ENCODE data around the gene NAA35.

NAA35 gene

DNA sequence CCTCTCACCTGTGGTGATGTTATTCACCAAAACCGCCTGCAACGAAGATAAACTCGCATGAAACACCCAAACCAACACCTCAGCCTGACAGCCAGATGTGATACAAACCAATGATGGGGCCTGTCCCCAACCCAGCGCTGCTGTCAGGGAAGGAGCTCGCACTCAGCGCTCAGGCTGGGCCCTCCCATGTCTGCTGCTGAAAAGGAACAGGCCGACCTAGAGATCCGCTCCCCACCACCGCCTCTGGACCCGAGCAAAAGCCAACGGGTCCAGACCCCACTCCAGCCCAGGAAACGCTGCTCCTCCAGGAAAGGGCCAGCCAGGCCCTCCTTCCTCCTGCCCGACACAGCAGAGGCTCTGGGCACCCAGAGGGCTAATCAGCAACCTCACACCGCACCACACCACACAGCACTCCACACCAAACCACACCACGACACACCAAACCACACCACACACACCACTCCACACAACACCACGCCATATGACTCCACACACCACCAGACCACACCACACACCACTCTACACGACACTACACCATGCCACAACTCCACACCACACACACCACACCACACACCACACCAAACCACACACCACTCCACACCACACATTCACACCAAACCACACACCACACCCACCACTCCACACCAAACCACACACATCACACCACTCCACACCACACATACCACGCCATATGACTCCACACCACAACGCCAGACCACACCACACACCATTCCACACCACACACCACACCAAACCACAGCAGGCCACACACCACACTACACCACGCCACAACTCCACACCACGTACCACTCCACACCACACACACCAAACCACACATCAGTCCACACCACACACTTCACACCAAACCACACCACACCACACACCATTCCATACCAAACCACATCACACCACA is 111.9 kb downstream of the NAA35 start:
- H3K27ac ChIP-seq = no peak overlapping the region
- DNase-seq (ENCODE audit: low read depth, low spot score) = no peak

DNA sequence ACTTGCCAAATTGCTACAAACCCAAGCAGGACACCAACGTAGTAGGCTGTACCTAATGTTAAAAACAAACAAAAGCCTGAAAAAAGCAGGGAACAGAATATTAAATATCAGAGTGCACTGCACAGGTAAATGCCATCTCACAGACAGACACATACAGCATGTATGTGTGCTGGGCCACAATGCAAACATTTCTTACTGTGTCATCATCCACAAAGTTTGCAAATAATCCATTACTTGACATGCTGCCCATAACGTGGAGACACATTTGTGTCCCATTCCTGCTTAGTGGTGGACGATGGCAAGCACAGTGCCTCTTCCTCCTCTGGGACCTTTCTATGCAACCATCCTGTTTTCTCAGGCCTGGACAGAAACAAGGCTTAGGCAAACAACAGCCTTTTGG is 113.7 kb downstream of the NAA35 start:
- DNase-seq (ENCODE audit: low read depth, low spot score) = no peak

DNA sequence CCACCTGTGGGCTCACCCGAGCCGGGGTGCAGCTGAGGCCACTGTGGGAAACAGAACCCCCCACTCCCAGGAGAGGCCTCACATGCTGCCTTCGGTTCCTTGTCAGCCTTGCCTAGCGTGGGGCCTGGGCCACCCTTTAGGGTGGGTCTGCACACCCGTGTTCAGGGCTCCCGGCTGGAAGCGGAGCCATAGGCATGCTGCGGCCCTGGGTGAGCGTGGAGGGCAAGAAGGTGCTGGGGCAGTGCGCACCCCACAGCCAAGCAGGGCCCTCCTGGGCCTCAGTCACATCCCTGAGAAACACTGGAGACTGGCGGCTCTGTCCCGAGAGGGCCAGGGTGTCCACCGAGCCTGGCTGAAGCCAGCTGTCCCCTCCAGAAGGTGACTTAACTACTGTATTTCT is 116.5 kb downstream of the NAA35 start:
- no peak for DNase-seq (ENCODE audit: low read depth, low spot score)
- H3K27ac ChIP-seq = no peak overlapping the region

More for the DNA sequence above, 113.7 kb downstream of the NAA35 start:
- H3K27ac ChIP-seq = no peak overlapping the region

DNA sequence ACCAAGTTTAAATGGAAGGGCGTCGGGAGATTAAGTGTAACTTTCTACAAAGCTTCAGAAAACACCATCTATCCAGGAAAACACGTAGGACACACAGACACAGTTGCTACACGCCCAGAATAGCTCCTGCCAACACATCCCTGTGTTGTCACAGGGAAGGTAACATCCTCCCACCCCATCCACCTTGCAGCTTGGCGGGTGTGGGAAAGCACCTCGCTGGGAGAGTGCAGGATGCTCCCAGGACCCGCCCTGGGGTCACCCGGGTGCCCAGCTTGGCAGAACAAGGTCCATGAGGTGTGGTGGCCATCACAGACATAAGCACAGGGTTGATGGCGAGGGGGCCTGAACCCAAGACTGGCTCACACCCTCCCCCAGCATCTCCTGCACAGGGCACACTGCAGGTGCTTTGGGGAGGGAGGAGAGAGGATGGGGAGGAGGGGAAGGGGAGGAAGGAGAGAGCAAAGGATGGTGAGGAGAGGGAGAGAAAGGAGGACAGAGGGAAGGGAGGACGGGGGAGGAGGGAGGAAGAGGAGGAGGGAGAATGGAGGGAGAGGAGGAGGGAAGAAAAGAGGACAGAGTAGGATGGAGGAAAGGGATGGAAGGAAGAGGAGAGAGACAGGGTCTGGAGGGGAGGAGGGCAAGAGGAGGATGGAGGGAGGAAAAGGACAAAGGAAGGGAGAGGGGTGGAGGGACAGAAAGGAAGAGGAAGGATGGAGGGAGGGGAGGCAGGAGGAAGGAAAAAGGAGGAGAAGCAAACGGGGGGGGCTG is 121.2 kb downstream of the NAA35 start:
- no peak overlapping the region for H3K27ac ChIP-seq
- no peak for DNase-seq (ENCODE audit: low read depth, low spot score)

DNA sequence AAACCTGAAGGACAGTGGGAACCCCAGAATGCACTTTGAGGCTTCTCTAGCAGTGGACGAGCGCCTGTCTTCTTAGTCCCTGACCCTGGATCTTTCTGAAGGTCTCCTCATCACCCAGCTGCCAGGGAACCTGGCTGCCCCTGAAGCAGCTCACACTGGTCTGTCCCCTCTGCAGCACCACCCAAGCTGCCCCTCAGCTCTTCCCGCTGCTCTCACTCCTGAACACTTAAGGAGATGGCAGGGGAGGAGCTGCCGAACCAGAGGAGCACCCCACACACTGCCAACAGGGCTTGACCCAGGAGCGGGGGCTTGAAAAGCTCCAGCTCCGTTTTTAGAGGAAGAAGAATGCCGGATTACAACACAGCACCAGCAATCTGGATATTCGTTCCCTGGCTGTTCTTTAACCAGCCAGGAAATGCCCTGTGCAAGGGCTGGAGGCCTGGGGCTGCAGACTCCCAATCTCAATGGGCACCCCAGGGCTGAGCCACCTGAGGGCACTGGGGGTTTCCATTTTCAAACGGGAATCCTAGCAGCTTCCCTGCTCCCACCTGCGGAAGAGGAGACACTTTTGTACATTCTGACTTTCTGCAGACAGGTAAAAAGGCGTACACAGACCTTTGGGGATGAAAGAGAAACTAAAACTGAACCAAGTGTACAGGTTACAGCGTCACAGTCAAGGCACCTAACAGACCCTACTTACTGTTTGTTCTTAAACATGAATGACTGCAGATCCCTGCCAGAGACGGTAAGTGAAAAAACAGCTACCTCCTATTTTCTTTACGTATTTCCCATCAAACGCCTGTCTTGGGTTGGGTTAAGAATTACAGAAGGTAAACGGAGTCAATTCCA is 122.1 kb downstream of the NAA35 start:
- DNase-seq (ENCODE audit: low read depth, low spot score) = no peak
- H3K27ac ChIP-seq = no peak overlapping the region

DNA sequence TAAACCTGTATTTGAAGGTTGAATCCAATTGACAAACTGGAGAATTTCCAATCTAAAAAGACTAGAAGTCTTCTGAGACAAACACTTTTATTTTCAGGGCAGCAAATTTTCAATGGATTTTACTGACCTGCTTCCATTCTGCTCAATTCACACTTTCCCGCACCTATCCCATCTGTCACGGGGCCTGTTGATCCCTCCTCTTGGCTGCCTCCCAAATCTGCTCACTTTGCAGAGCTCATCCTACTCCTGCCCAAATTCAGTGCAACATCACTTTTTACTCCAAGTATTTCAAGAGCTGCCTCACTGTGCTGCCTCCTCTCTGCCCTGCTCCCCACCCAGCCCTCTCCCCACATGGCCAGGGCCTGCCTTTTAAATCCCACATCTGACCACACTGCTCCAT is 123.3 kb downstream of the NAA35 start:
- H3K27ac ChIP-seq = no peak overlapping the region
- DNase-seq (ENCODE audit: low read depth, low spot score) = no peak

DNA sequence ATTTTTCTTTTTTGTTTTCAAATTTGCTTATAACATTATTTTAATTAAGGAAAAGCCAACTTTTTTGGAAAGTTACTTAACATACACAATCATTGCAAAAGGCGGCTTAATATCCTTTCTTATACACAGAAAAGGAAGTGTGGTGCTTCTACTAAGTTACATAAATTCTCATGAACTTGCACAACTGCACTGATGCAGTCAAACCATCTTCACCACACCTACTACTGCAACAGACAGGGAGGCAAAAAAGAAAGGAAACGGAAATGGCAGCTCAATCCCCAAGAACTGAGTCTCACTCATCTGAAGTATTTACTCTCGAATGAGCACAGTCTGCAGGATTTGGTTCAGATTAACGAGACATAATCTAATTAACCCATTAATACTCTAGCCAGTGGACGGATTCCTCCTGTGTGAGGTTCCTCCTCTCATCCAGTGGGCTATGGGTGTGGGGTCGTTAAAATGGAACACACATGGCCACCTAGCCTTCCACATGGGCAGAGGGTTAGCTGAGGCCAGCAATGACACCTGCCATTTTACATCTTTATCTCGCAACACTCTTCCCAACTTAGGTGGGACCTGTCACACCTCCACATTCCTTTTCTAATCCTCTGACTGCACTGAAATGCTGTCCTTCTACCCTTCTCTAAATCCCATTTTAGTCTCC is 128.4 kb downstream of the NAA35 start:
- DNase-seq (ENCODE audit: low read depth, low spot score) = no peak
- no peak overlapping the region for H3K27ac ChIP-seq
